Lung (tissue), 12 donors: Measurements from ENCODE around the gene TIMM10. TPM values are rescaled to one million over a fixed set of nuclear protein-coding genes. Genes with fewer than 3 reads are reported as not detected.

ENCODE experiments used
- ATAC-seq: fragments of 200-7000 bp; cut with Tn5 transposase; one replicate; pipeline ENCODE4 v1.9.1; 2020; ENCODE audit warnings: moderate number of reproducible peaks; ENCODE audit not compliant: insufficient read depth, low FRiP score
- DNase-seq, 3 donors: peaks; one replicate each; pipeline ENCODE4 v3.0.0-alpha.2; 2013 to 2017
- H3K27ac ChIP-seq, 2 donors: one replicate each; pipeline ENCODE4 v1.5.1; 2013; ENCODE audit warnings: mild to moderate bottlenecking in 2 of 2, moderate library complexity in 2 of 2, control low read depth in 1 of 2, inconsistent platforms in 1 of 2, low read depth in 1 of 2, low read length in 1 of 2
- H3K27me3 ChIP-seq, 3 donors: one replicate each; pipeline ENCODE4 v1.5.1; 2013; ENCODE audit warnings: low read length in 2 of 3; ENCODE audit not compliant: control insufficient read depth in 3 of 3, insufficient read depth in 3 of 3
- H3K36me3 ChIP-seq, 4 donors: one replicate each; pipeline ENCODE4 v1.5.1; 2013; ENCODE audit warnings: low read length in 4 of 4, mild to moderate bottlenecking in 1 of 4, moderate library complexity in 1 of 4; ENCODE audit not compliant: control insufficient read depth in 4 of 4, insufficient read depth in 4 of 4
- H3K4me1 ChIP-seq, 5 donors: one replicate each; pipeline ENCODE4 v1.5.1; 2013; ENCODE audit warnings: low read length in 5 of 5, mild to moderate bottlenecking in 2 of 5, moderate library complexity in 1 of 5; ENCODE audit not compliant: control insufficient read depth in 5 of 5, insufficient read depth in 5 of 5
- H3K4me3 ChIP-seq: one replicate; pipeline ENCODE4 v1.5.1; 2013; ENCODE audit warnings: mild to moderate bottlenecking, control low read depth, moderate library complexity
- H3K9ac ChIP-seq, 2 donors: one replicate each; pipeline ENCODE4 v1.5.1; 2013; ENCODE audit warnings: low read length in 2 of 2, control low read depth in 1 of 2; ENCODE audit not compliant: insufficient read depth in 1 of 2
- H3K9me3 ChIP-seq, 4 donors: one replicate each; pipeline ENCODE4 v1.5.1; 2013; ENCODE audit warnings: low read length in 3 of 4, mild to moderate bottlenecking in 1 of 4, moderate library complexity in 1 of 4; ENCODE audit not compliant: control insufficient read depth in 4 of 4, insufficient read depth in 3 of 4
- CTCF ChIP-seq: IDR thresholded peaks from 2 replicates; pipeline ENCODE4 v1.5.1; 2012; ENCODE audit warnings: mild to moderate bottlenecking; ENCODE audit errors: control extremely low read depth, extremely low read depth
- WGBS, 2 donors: extraction: QIAGEN DNeasy Blood & Tissue Kit; methylation state at CpG; one replicate each; pipeline ENCODE4 v1.1.7; 2013; 5-methylcytosine and 5-hydroxymethylcytosine counted together
- polyA plus RNA-seq, 2 donors: library from polyadenylated mRNA; stranded (reverse); fragments of 200-250 nt; gene quantifications; one replicate each; pipeline ENCODE4 v1.2.1, GENCODE V29; 2013
- total RNA-seq, 2 donors: library from RNA; depleted of rRNA in 1 of 2; stranded (reverse); fragments of >200 nt in 1 of 2; gene quantifications; one replicate each; pipeline ENCODE4 v1.2.1, GENCODE V29; 2014 to 2021
- donor health status: control.
- donor health status: control.
- donor health status: Bipolar disorder and iron deficiency.
- donor health status: healthy.
- donor health status: DM: yes; HTN: yes; CAD: no.

The TIMM10 gene
- total and polyA plus RNA-seq, 4 donors, result 10.4 to 64.7 (median 45.8) TPM

- Histone ChIP-seq H3K9me3 (no peaks in the 10 kb centered on the region), H3K36me3 (peaks cover 0 to 6% (median 2%) of the 10 kb centered on the region in 4 donors), H3K27me3 (no peaks in the 10 kb centered on the region), H3K9ac (no peak overlapping the region), H3K27ac (peak overlapping the region in 1 of 2 donors; percentile 34), H3K4me1 (peaks cover 4 to 22% (median 7%) of the 10 kb centered on the region in 5 donors), H3K4me3 (no peak overlapping the region)
- no peak for DNase-seq
- 89 to 91% methylated on average over 6 of the region's 6 CpGs for WGBS, 2 donors
- no peak for ATAC-seq
- TF ChIP-seq CTCF, result no peak
Measured at GRCh38 chr11:57498540-57498939, 32.0 kb downstream of the TIMM10 start.

- Histone ChIP-seq H3K27me3 (no peaks in the 10 kb centered on the region), H3K4me3 (no peak overlapping the region), H3K27ac (no peak overlapping the region), H3K9ac (no peak overlapping the region), H3K36me3 (peaks cover 0 to 8% (median 2%) of the 10 kb centered on the region in 4 donors), H3K9me3 (no peaks in the 10 kb centered on the region), H3K4me1 (peaks cover 4 to 22% (median 7%) of the 10 kb centered on the region in 5 donors)
- no peak for TF ChIP-seq CTCF
- WGBS, 2 donors, result 93 to 96% methylated on average over 15 of the region's 15 CpGs
- ATAC-seq (no peak), DNase-seq (no peak)
Measured at GRCh38 chr11:57497303-57498247, 33.0 kb downstream of the TIMM10 start.

GRCh38 chr11:57496109-57496820, 34.3 kb downstream of the TIMM10 start:
- no peak for TF ChIP-seq CTCF
- DNase-seq (no peak), ATAC-seq (no peak)
- H3K9ac ChIP-seq, result no peak overlapping the region
- H3K27me3 ChIP-seq, result no peaks in the 10 kb centered on the region
- no peak overlapping the region for H3K4me3 ChIP-seq
- no peak overlapping the region for H3K27ac ChIP-seq
- WGBS, 2 donors, result 84 to 86% methylated on average over 9 of the region's 9 CpGs
- peaks cover 4 to 22% (median 7%) of the 10 kb centered on the region in 5 donors for H3K4me1 ChIP-seq
- H3K9me3 ChIP-seq, result no peaks in the 10 kb centered on the region
- peaks cover 0 to 8% (median 4%) of the 10 kb centered on the region in 4 donors for H3K36me3 ChIP-seq
